Mesodermal cell (in vitro differentiated cells): ENCODE measurements around the gene SNX32.
"Not testable (repeated sequence)": the region's sequence is repeated elsewhere in the genome, so short reads cannot be mapped to it uniquely, and the experiment has no call there.

Experiments used
- H3K27ac ChIP-seq: 2 replicates; pipeline ENCODE4 v1.7.0; 2013; ENCODE audit warnings: mild to moderate bottlenecking, low read depth, low read length, moderate library complexity; ENCODE audit not compliant: severe bottlenecking
- H3K36me3 ChIP-seq: 2 replicates; pipeline ENCODE4 v1.7.1; 2013; ENCODE audit warnings: mild to moderate bottlenecking, low read length, moderate library complexity; ENCODE audit not compliant: control insufficient read depth, insufficient read depth
- H3K4me1 ChIP-seq: one replicate; pipeline ENCODE4 v1.7.1; 2013; ENCODE audit warnings: mild to moderate bottlenecking, low read length; ENCODE audit not compliant: insufficient read depth, control insufficient read depth, poor library complexity, severe bottlenecking
- H3K4me3 ChIP-seq: 2 replicates; pipeline ENCODE4 v1.7.0; 2013; ENCODE audit warnings: low read length, control low read depth, mild to moderate bottlenecking; ENCODE audit not compliant: insufficient read depth, poor library complexity, severe bottlenecking; ENCODE audit errors: extremely low read depth
- H3K9me3 ChIP-seq: 2 replicates; pipeline ENCODE4 v1.7.1; 2013; ENCODE audit warnings: mild to moderate bottlenecking, low read length, moderate library complexity; ENCODE audit not compliant: control insufficient read depth
- WGBS, 2 experiments: methylation state at CpG; one replicate each; pipeline ENCODE4 v1.1.5; 2013; ENCODE audit warnings: missing lambda C conversion rate in 2 of 2; ENCODE audit not compliant: insufficient coverage in 2 of 2; 5-methylcytosine and 5-hydroxymethylcytosine counted together

SNX32 gene

DNA sequence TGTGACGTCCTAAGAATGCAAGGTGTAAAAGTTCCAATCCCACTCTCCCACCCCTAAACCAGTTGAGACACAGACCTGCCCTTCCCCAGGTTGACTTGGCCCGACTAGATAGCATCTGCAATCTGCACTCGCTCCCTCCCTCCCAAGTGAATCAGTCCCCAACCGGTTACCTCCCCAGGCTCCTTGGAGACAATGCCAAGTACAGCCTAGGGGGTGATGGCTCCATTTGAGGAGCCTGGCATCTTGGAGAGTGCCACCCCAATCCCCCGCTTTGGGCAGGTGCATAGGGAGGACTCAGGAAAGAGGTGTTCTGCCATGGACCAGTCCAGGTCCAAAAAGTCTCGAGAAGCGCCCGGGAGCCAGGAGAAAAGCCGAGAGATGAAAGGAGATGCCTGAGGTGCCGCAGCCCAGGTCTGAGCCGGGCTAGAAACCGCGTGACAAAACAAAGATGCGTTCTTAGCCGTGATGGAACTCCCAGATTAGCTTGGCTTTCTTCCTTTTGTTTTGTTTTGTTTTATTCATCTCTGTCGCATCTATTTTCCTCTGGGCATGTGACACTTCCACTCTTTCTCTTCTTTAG, 18.7 kb upstream of the SNX32 start:
- no peaks in the 10 kb centered on the region for H3K4me1 ChIP-seq
- no peak overlapping the region for H3K27ac ChIP-seq
- H3K36me3 ChIP-seq = no peaks in the 10 kb centered on the region
- 90 to 95% methylated on average over 14 of the region's 16 CpGs for WGBS, 2 experiments
- H3K4me3 ChIP-seq = no peak overlapping the region
- H3K9me3 ChIP-seq = no peaks in the 10 kb centered on the region

DNA sequence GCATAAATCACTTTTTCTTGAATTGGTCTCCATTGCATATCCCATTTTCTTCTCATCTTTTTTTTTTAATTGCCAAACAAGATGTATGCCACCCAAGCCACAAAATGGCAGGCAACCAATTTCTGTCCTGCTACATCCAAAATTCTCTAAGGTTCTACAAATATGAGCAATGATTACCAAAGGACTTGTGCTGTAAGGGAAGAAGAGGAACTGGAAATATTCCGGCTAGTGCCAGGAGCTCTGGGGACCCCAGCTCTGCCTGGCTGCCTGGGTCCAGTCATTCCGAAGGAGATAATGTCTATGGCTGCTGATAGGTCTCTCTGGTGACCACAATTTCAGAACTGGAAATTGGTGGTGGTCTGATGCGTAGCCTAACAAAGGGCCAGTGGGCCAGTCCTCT, 17.1 kb upstream of the SNX32 start:
- Histone ChIP-seq H3K9me3 (no peaks in the 10 kb centered on the region), H3K4me3 (no peak overlapping the region), H3K27ac (no peak overlapping the region), H3K36me3 (no peaks in the 10 kb centered on the region), H3K4me1 (no peaks in the 10 kb centered on the region)
- WGBS, 2 experiments = 95 to 100% methylated on average over 3 of the region's 3 CpGs

DNA sequence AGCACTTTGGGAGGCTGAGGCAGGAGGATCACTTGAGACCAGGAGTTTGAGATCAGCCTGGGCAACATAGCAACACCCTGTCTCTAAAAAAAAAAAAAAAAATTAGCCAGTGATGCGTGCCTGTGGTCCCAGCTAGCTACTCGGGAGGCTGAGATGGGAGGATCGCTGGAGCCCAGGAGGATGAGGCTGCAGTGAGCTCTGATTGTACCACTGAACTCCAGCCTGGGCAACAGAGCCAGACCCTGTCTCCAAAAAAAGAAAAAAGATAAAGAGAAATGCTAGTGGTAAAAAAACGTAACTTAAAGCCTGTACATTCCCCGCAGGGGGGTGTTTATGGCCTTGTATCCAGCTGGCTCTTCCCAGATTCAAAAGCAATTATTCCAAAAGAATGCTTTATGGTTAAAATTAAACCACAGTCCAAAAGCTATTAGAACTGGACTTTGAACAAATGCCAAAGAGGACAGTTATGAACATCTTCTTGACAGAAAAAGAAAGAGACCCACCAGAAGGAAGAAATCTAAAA, 16.4 kb upstream of the SNX32 start:
- 96 to 100% methylated on average over 1 to 4 of the region's 5 CpGs for WGBS, 2 experiments
- Histone ChIP-seq H3K4me1 (no peaks in the 10 kb centered on the region), H3K27ac (no peak overlapping the region), H3K36me3 (no peaks in the 10 kb centered on the region), H3K4me3 (peak overlapping the region; percentile 42), H3K9me3 (no peaks in the 10 kb centered on the region)

DNA sequence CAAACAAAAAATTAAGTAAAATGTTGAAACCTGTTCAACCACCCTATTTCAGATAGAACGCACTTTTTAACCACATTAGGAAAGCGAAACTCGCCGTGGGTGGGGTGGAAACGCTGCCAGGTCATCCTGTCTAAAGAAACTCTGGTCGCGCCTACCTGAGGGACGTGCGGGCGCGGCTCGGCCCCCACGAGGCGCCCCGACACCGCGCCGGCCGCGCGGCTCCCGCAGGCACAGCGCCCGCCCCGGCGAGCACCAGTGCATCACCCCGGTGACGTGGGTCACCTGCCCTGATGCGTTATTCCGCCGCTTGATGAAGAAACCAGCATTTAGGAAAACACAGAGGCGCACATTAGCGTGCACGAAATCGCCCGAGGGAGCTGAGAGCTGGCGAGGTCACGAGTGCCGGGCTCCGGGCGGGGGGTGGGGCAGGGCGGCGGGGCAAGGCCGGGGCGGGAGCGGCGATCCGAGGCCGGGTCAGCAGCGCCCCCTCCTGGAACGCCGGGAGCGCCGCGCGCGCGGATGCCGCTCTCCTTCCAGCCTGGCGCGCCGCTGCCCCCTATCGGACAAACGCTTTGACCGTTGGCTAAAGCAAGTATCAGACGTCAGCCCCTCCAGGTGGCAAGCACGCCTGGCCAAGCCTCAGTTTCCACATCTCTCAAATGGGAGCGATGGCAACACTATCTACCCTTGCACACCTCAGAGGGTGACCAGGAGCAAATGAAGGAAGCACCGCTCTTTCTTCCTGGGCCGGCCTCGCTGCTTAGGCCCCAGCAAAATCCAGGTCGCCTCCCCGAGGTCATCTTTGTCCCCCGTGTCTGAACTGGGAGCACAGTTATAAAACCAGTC, 15.7 kb upstream of the SNX32 start:
- Histone ChIP-seq H3K36me3 (no peaks in the 10 kb centered on the region), H3K4me3 (peak overlapping the region; percentile 42), H3K27ac (no peak overlapping the region), H3K4me1 (no peaks in the 10 kb centered on the region), H3K9me3 (no peaks in the 10 kb centered on the region)
- WGBS, 2 experiments = 4 to 11% methylated on average over 57 to 64 of the region's 74 CpGs

DNA sequence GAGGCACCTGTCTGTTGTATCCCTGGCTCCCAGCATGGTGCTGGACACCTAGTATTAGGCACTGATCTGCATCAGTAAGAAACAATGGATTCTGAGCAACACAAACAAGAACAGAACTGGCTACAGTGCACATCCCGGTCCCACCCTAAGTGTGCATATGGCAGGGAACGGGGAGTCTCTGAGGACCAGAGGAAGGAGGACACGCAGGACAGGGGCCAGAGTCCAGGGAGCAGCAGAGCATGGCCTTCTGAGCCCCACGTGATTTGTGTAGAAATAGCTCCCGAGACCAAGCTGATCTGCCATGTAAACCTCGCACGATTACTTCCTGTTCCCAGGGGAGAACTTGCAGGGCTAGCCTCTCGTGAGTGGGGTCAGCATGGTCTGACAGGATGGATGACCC, 12.7 kb upstream of the SNX32 start:
- Histone ChIP-seq H3K36me3 (no peaks in the 10 kb centered on the region), H3K9me3 (no peaks in the 10 kb centered on the region), H3K27ac (no peak overlapping the region), H3K4me3 (no peak overlapping the region), H3K4me1 (no peaks in the 10 kb centered on the region)
- 81 to 91% methylated on average over 8 of the region's 8 CpGs for WGBS, 2 experiments

DNA sequence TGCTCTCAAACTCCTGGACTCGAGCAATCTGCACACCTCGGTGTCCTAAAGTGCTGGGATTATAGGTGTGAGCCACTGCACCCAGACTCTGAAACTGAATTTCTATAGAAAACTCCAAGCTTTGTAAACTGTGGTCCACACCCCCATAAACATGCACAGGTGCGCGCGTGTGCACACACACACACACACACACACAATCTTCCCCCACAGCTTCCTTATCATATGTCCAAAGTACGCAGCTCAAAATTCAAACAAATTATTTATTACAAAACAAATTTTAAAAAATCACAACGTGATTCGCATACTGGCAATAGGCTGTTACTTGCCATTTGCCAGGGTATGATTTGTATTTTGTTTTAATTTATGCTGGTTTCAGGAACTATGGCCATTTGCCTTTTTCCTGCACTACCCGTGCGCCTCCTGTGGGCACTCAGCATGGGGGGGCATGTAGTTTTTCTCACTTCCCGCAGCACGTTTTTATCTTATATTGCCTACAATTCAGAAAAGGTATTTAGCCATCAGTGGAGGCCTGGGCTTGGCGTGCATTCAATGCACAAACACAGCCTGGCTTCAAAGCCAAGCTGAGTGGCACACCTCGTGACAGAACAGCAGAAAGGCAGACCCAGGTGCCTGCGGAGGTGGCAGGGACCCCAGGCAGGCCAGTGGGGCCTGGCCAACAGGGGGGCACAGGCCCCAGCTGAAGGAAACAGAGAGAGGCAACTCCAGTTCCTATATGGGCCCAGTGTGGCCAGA, 10.8 kb upstream of the SNX32 start:
- H3K27ac ChIP-seq = no peak overlapping the region
- no peaks in the 10 kb centered on the region for H3K36me3 ChIP-seq
- no peak overlapping the region for H3K4me3 ChIP-seq
- no peaks in the 10 kb centered on the region for H3K9me3 ChIP-seq
- WGBS, 2 experiments = 89 to 91% methylated on average over 10 to 14 of the region's 15 CpGs
- no peaks in the 10 kb centered on the region for H3K4me1 ChIP-seq

DNA sequence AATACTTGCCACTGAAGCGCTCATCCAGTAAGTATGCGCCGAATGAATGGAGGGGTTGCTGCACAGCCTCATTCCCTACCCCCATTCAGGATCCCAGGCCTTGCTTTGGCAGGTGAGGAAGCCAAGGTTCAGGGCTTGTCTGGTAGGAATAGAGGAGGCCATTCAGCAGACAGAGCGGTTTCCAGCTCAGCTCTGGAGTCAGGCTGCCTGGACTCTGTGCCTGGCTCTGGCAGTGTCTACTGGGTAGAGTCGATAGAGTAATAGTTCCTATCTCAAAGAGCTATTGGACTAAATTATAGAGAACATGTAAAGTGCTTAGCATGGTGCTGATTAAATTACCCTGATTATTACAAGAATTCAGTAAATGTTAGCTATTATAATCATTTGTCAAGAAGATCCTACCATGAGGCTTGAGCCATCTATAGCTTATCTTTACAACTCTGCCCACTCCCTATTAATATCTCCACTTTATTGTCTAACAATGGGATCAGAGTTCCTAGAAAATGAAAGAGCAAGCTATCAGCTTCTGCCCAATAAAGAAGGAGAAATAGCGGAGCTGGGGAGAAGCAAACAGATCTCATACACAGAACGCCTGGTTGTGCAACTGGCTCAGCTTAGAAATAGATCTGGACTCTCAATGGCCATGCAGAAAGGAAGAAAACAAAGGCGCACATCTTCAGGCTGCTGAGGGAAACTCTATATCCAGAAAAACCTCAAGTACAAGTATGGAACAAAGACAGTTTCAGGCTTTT, 6.6 kb upstream of the SNX32 start:
- Histone ChIP-seq H3K4me1 (no peaks in the 10 kb centered on the region), H3K27ac (no peak overlapping the region), H3K9me3 (no peaks in the 10 kb centered on the region), H3K4me3 (no peak overlapping the region), H3K36me3 (no peaks in the 10 kb centered on the region)
- WGBS, 2 experiments = 96 to 100% methylated on average over 2 to 3 of the region's 8 CpGs

DNA sequence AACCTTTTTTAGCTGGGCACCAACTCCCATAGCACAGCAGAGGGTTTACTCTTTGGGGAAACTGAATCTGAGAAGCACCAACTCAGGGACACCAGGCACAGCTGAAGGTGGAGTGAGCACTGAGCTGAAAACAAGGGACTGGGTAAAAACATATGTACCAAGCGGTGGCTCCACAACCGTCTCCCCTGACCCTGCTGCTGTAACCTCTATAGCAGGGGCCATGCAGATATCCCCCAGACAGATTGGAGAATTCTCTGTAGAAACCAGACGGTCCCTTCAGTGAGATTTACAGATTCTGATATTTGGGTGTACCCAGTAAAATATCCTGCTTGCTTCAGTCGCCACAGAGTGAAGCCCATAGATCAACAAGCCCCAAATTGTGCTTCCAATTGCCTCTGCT, 4.3 kb upstream of the SNX32 start:
- no peak overlapping the region for H3K27ac ChIP-seq
- 65 to 83% methylated on average over 2 to 3 of the region's 4 CpGs for WGBS, 2 experiments
- H3K36me3 ChIP-seq = no peaks in the 10 kb centered on the region
- no peaks in the 10 kb centered on the region for H3K9me3 ChIP-seq
- no peaks in the 10 kb centered on the region for H3K4me1 ChIP-seq
- no peak overlapping the region for H3K4me3 ChIP-seq

DNA sequence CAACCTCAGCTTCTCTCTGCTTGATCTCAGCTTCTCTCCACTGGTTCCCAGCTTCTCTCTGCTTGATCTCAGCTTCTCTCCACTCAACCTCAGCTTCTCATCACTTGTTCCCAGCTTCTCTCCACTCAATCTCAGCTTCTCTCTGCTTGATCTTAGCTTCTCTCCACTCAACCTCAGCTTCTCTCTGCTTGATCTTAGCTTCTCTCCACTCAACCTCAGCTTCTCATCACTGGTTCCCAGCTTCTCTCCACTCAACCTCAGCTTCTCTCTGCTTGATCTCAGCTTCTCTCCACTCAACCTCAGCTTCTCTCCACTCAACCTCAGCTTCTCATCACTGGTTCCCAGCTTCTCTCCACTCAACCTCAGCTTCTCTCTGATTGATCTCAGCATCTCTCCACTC, 1.5 kb upstream of the SNX32 start:
- not testable (repeated sequence) for H3K9me3 ChIP-seq, H3K27ac ChIP-seq, H3K4me3 ChIP-seq, H3K36me3 ChIP-seq, H3K4me1 ChIP-seq

DNA sequence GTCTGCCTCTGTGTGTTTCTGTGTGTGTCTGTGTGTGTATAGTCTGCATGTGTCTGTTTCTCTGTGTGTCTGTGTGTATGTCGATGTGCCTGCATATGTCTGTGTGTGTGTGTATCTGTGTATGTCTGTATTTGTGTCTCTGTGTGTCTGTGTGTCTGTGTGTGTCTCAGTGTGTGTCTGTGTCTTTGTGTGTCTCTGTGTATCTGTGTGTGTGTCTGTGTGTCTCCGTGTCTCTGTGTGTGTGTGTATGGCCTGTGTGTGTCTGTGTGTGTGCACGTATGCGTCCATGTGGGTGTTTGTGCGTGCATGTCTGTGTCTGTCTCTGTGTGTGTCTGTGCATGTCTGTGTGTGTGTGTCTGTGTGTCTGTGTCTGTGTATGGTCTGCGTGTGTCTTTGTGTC, 439 bp downstream of the SNX32 start:
- Histone ChIP-seq H3K4me1 (peaks cover 4% of the 10 kb centered on the region), H3K36me3 (no peaks in the 10 kb centered on the region), H3K9me3 (no peaks in the 10 kb centered on the region), H3K27ac (no peak overlapping the region), H3K4me3 (peak overlapping the region; percentile 53)
- 58 to 66% methylated on average over 6 of the region's 6 CpGs for WGBS, 2 experiments
